Vagina (tissue), 2 donors: ENCODE results near the gene SLC34A3. TPM values are rescaled to one million over a fixed set of nuclear protein-coding genes. Genes with fewer than 3 reads are reported as not detected.
A peak's percentile ranks its signal among the peaks of the same experiment; 100 is the strongest.

Source experiments
- DNase-seq, 2 donors: peaks; one replicate each; pipeline ENCODE4 v3.0.0-alpha.2; 2017; ENCODE audit errors: extremely low spot score in 2 of 2
- H3K27ac ChIP-seq: fragments of 200-600 bp; sonication (generic); one replicate; pipeline ENCODE4 v1.5.1; 2019
- H3K27me3 ChIP-seq: fragments of 200-600 bp; sonication (generic); one replicate; pipeline ENCODE4 v1.5.1; 2019
- H3K36me3 ChIP-seq, 2 donors: fragments of 200-600 bp; sonication (generic); one replicate each; pipeline ENCODE4 v1.5.1; 2017 to 2019
- H3K4me1 ChIP-seq: fragments of 200-600 bp; sonication (generic); one replicate; pipeline ENCODE4 v1.5.1; 2019
- H3K4me3 ChIP-seq, 2 donors: fragments of 200-600 bp; sonication (generic); 1 replicate in 1 of 2; 2 replicates in 1 of 2; pipeline ENCODE4 v1.5.1; 2016 to 2019
- H3K9me3 ChIP-seq: fragments of 200-600 bp; sonication (generic); one replicate; pipeline ENCODE4 v1.5.1; 2019
- POLR2A ChIP-seq, 2 donors: fragments of 450-650 bp; IDR thresholded peaks; one replicate each; pipeline ENCODE4 v1.6.1; 2017; ENCODE audit warnings: antibody characterized with exemption in 2 of 2, mild to moderate bottlenecking in 2 of 2, moderate library complexity in 2 of 2
- POLR2AphosphoS5 ChIP-seq, 2 donors: sonication (generic); formaldehyde crosslinking; IDR thresholded peaks; one replicate each; pipeline ENCODE4 v1.9.0; 2017; ENCODE audit warnings: antibody characterized with exemption in 2 of 2, mild to moderate bottlenecking in 2 of 2, low read depth in 1 of 2; ENCODE audit not compliant: insufficient read depth in 1 of 2
- intact Hi-C: fragments of 100-400 bp; cut with DNase I; formaldehyde crosslinking; loops from one replicate; pipeline ENCODE4 v1.15.1; 2023
- total RNA-seq: library from RNA; depleted of rRNA; stranded (reverse); fragments of >200 nt; gene quantifications from one replicate; pipeline ENCODE4 v1.2.3, GENCODE V29; 2016
- TF ChIP-seq, protein P1 (sequence below), 3 experiments: fragments of 450-650 bp in 2 of 3; fragments of 200-600 bp in 1 of 3; sonication (generic) in 1 of 3; IDR thresholded peaks; one replicate each; pipeline ENCODE4 v1.5.1; 2017 to 2019; ENCODE audit warnings: antibody characterized with exemption in 3 of 3, mild to moderate bottlenecking in 2 of 3, moderate library complexity in 2 of 3

SLC34A3 gene
- total RNA-seq, 1 donor from 2014 or later: not detected

DNA sequence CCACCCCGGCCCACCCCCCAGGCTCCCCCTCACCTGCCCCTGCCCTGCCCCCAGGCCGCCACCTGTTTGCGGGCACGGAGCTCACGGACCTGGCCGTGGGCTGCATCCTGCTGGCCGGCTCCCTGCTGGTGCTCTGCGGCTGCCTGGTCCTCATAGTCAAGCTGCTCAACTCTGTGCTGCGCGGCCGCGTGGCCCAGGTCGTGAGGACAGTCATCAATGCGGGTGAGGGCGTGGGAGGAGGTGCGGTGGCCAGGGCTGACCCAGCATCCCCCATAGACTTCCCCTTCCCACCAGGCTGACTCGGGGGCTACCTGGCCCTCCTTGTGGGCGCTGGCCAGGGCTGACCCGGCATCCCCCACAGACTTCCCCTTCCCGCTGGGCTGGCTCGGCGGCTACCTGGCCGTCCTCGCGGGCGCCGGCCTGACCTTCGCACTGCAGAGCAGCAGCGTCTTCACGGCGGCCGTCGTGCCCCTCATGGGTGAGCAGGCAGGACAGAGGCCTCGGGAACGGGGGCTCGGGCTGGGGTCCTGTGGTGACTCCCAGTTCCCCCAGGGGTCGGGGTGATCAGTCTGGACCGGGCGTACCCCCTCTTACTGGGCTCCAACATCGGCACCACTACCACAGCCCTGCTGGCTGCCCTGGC, 3.5 kb downstream of the SLC34A3 start:
- Histone ChIP-seq H3K4me1 (peaks cover 30% of the 10 kb centered on the region), H3K36me3 (no peaks in the 10 kb centered on the region), H3K4me3 (no peak overlapping the region), H3K27ac (no peak overlapping the region), H3K27me3 (peaks cover 4% of the 10 kb centered on the region), H3K9me3 (no peaks in the 10 kb centered on the region)
- intact Hi-C loops: no loop called here
- no peak for DNase-seq
- TF ChIP-seq POLR2A (IDR thresholded peaks at IDR 0.05): no peak
- no peak for TF ChIP-seq POLR2AphosphoS5 (IDR thresholded peaks at IDR 0.05; ENCODE audit: insufficient read depth in 1 of 2, low read depth in 1 of 2)
- TF ChIP-seq, protein P1, sequence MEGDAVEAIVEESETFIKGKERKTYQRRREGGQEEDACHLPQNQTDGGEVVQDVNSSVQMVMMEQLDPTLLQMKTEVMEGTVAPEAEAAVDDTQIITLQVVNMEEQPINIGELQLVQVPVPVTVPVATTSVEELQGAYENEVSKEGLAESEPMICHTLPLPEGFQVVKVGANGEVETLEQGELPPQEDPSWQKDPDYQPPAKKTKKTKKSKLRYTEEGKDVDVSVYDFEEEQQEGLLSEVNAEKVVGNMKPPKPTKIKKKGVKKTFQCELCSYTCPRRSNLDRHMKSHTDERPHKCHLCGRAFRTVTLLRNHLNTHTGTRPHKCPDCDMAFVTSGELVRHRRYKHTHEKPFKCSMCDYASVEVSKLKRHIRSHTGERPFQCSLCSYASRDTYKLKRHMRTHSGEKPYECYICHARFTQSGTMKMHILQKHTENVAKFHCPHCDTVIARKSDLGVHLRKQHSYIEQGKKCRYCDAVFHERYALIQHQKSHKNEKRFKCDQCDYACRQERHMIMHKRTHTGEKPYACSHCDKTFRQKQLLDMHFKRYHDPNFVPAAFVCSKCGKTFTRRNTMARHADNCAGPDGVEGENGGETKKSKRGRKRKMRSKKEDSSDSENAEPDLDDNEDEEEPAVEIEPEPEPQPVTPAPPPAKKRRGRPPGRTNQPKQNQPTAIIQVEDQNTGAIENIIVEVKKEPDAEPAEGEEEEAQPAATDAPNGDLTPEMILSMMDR (IDR thresholded peaks at IDR 0.05): no peak

- Histone ChIP-seq H3K27me3 (peaks cover 4% of the 10 kb centered on the region), H3K4me1 (peaks cover 36% of the 10 kb centered on the region), H3K36me3 (no peaks in the 10 kb centered on the region), H3K27ac (no peak overlapping the region), H3K9me3 (no peaks in the 10 kb centered on the region), H3K4me3 (no peak overlapping the region)
- DNase-seq: no peak
- TF ChIP-seq, protein P1 (IDR thresholded peaks at IDR 0.05): no peak
- TF ChIP-seq POLR2A (IDR thresholded peaks at IDR 0.05): no peak
- TF ChIP-seq POLR2AphosphoS5 (IDR thresholded peaks at IDR 0.05; ENCODE audit: insufficient read depth in 1 of 2, low read depth in 1 of 2): no peak
- intact Hi-C loops: no loop called here
Observed at GRCh38 chr9:137234758-137235423, 4.2 kb downstream of the SLC34A3 start.

DNA sequence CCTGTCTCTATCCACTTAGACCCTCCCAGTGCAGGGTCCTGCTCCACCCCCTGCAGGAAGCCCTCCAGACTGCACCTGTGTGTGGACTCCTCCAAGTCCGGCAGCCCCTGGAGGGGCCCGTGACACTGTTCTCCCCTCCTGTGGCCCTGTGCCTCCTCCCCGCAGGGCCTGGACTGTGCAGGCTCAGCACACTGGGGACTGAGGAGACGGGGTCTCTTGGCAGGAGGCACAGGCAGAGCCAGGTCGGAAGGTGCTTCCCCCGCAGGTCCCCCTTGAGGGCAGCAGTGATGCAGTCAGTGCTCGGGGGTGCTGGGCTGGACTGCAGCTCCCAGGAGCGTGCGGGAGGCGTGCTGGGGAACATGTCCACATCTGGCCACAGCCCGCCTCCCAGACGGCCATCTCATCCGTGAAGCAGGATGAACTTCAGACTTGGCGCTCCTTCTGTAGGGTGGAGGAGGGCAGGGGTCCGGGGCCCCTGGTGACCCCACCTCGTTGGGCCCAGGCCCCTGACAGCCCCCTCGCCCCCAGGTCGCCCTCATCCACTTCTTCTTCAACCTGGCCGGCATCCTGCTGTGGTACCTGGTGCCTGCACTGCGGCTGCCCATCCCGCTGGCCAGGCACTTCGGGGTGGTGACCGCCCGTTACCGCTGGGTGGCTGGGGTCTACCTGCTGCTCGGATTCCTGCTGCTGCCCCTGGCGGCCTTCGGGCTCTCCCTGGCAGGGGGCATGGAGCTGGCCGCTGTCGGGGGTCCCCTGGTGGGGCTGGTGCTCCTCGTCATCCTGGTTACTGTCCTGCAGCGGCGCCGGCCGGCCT, 4.9 kb downstream of the SLC34A3 start:
- DNase-seq: no peak
- no peak for TF ChIP-seq POLR2AphosphoS5 (IDR thresholded peaks at IDR 0.05; ENCODE audit: insufficient read depth in 1 of 2, low read depth in 1 of 2)
- TF ChIP-seq, protein P1 (IDR thresholded peaks at IDR 0.05): no peak
- TF ChIP-seq POLR2A (IDR thresholded peaks at IDR 0.05): no peak
- H3K4me1 ChIP-seq: peaks cover 41% of the 10 kb centered on the region
- intact Hi-C loops: no loop called here
- H3K4me3 ChIP-seq: peak overlapping the region; percentile 5 to 27
- no peak overlapping the region for H3K27ac ChIP-seq
- H3K36me3 ChIP-seq: no peaks in the 10 kb centered on the region
- H3K9me3 ChIP-seq: no peaks in the 10 kb centered on the region
- H3K27me3 ChIP-seq: peaks cover 4% of the 10 kb centered on the region

DNA sequence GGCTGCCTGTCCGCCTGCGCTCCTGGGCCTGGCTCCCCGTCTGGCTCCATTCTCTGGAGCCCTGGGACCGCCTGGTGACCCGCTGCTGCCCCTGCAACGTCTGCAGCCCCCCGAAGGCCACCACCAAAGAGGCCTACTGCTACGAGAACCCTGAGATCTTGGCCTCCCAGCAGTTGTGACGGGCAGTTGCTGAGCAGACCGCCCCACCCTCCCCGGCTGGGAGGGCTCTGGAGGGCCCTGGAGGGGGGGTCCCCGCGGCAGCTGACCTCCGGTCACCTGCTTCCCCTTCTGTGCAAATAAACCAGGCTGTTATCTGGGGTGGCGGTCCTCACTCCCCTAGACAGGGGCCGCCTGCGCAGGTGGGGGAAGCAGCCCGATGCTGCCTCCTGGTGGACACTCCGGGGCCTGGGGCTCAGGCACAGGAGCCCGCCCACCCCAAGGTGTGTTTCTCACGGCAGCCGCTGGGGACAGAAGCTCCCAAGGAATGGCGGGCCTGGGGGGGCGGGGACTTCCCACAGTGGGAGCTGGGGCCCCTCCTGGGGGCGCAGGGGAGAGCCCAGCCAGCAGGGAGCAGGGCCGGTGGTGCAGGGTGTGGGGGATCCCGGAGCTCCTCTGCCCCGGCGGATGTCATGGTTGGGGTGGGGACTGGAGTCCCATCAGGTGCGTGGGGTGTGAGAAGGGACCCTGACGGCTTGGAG, 5.7 kb downstream of the SLC34A3 start:
- no peak for DNase-seq
- intact Hi-C loops: no loop called here
- H3K4me3 ChIP-seq: peak overlapping the region; percentile 5 to 27
- TF ChIP-seq, protein P1 (IDR thresholded peaks at IDR 0.05): peak; percentile 88 to 98 (median 96)
- TF ChIP-seq POLR2A (IDR thresholded peaks at IDR 0.05) (no peak), POLR2AphosphoS5 (IDR thresholded peaks at IDR 0.05; ENCODE audit: insufficient read depth in 1 of 2, low read depth in 1 of 2) (peak; percentile 40 to 49)
- H3K27me3 ChIP-seq: peaks cover 4% of the 10 kb centered on the region
- no peaks in the 10 kb centered on the region for H3K9me3 ChIP-seq
- peaks cover 41% of the 10 kb centered on the region for H3K4me1 ChIP-seq
- no peak overlapping the region for H3K27ac ChIP-seq
- H3K36me3 ChIP-seq: no peaks in the 10 kb centered on the region
